SK-N-SH (cell line): ENCODE data around the gene PUS3. TPM values are rescaled to one million over a fixed set of nuclear protein-coding genes. Genes with fewer than 3 reads are reported as not detected.

Source experiments
- CTCF ChIA-PET: fragments of 300-600, 350-600 bp; formaldehyde crosslinking; extraction: SDS; loops from one replicate; lab custom pipeline; 2021; lab: Yijun Ruan, JAX
- POLR2A ChIA-PET: fragments of 350-600 bp; sonication (Branson Sonifier 250); formaldehyde crosslinking; extraction: SDS; loops from one replicate; lab custom pipeline; 2020; ENCODE audit warnings: antibody characterized with exemption, inconsistent platforms; lab: Yijun Ruan, JAX
- DNase-seq: peaks from one replicate; pipeline ENCODE4 v3.0.0; 2012
- H2AFZ ChIP-seq: fragments of 200-600 bp; sonication (generic); 2 replicates; pipeline ENCODE4 v1.8.1; 2016; ENCODE audit warnings: antibody characterized with exemption, mild to moderate bottlenecking, low read depth
- H3F3A ChIP-seq: fragments of 200-600 bp; sonication (generic); replicated peaks from 2 replicates; pipeline ENCODE3; 2016; ENCODE audit warnings: antibody characterized with exemption, mild to moderate bottlenecking; ENCODE audit not compliant: insufficient read depth
- H3K27ac ChIP-seq, 2 experiments: fragments of 200-500 bp in 1 of 2; fragments of 200-600 bp in 1 of 2; sonication (Bioruptor generic) in 1 of 2; sonication (generic), shearing (Covaris generic) in 1 of 2; 2 replicates each; pipeline versions ENCODE4 v1.5.1 to v1.6.1; 2014 to 2016; ENCODE audit warnings: low read depth in 2 of 2, inconsistent platforms in 1 of 2, low read length in 1 of 2, mild to moderate bottlenecking in 1 of 2, mixed read lengths in 1 of 2
- H3K27me3 ChIP-seq: fragments of 200-600 bp; sonication (generic), shearing (Covaris generic); 2 replicates; pipeline ENCODE4 v1.6.1; 2016; ENCODE audit warnings: mixed run types; ENCODE audit not compliant: insufficient read depth
- H3K36me3 ChIP-seq, 2 experiments: fragments of 200-500 bp in 1 of 2; fragments of 200-600 bp in 1 of 2; sonication (Bioruptor generic) in 1 of 2; sonication (generic) in 1 of 2; replicated peaks in 1 of 2; 2 replicates each; pipeline versions ENCODE3 to v1.5.1; 2014 to 2016; ENCODE audit warnings: low read length in 1 of 2, mild to moderate bottlenecking in 1 of 2; ENCODE audit not compliant: insufficient read depth in 2 of 2, control insufficient read depth in 1 of 2
- H3K4me1 ChIP-seq, 2 experiments: fragments of 200-500 bp in 1 of 2; fragments of 200-600 bp in 1 of 2; sonication (Bioruptor generic) in 1 of 2; sonication (generic), shearing (Covaris generic) in 1 of 2; 2 replicates each; pipeline versions ENCODE4 v1.5.1 to v1.6.1; 2014 to 2016; ENCODE audit warnings: low read depth in 1 of 2, low read length in 1 of 2, mixed run types in 1 of 2; ENCODE audit not compliant: insufficient read depth in 2 of 2, control insufficient read depth in 1 of 2
- H3K4me2 ChIP-seq: fragments of 200-600 bp; sonication (generic), shearing (Covaris generic); 2 replicates; pipeline ENCODE4 v1.6.1; 2017; ENCODE audit warnings: mixed run types
- H3K4me3 ChIP-seq, 2 experiments: fragments of 200-500 bp in 1 of 2; fragments of 200-600 bp in 1 of 2; sonication (Bioruptor generic) in 1 of 2; sonication (generic), shearing (Covaris generic) in 1 of 2; 2 replicates each; pipeline versions ENCODE4 v1.5.1 to v1.8.1; 2014 to 2016; ENCODE audit warnings: low read depth in 2 of 2, inconsistent platforms in 1 of 2, low read length in 1 of 2, mild to moderate bottlenecking in 1 of 2, mixed read lengths in 1 of 2, moderate library complexity in 1 of 2
- H3K79me2 ChIP-seq: fragments of 200-600 bp; sonication (generic); 2 replicates; pipeline ENCODE4 v1.8.1; 2017; ENCODE audit warnings: mild to moderate bottlenecking; ENCODE audit not compliant: insufficient read depth
- H3K9ac ChIP-seq: fragments of 200-600 bp; sonication (generic); 2 replicates; pipeline ENCODE4 v1.6.1; 2017; ENCODE audit warnings: mixed run types
- H3K9me2 ChIP-seq: fragments of 200-600 bp; sonication (generic); 2 replicates; pipeline ENCODE4 v1.6.1; 2017; ENCODE audit warnings: mixed run types
- H3K9me3 ChIP-seq: fragments of 200-600 bp; sonication (generic); 2 replicates; pipeline ENCODE4 v1.6.1; 2017; ENCODE audit warnings: mixed run types, mild to moderate bottlenecking, moderate library complexity
- H4K20me1 ChIP-seq: fragments of 200-600 bp; sonication (generic); 2 replicates; pipeline ENCODE4 v1.6.1; 2017; ENCODE audit warnings: mild to moderate bottlenecking, mixed run types; ENCODE audit not compliant: insufficient read depth
- CHD2 ChIP-seq: fragments of 150-350 bp; IDR thresholded peaks from 2 replicates; pipeline ENCODE4 v1.6.1; 2018; ENCODE audit warnings: low read length; ENCODE audit not compliant: partially characterized antibody
- ELF1 ChIP-seq: IDR thresholded peaks from 2 replicates; pipeline ENCODE4 v1.4.0; 2012
- EP300 ChIP-seq, 2 experiments: IDR thresholded peaks; 2 replicates each; pipeline versions ENCODE4 v1.4.0 to v1.6.1; 2012; ENCODE audit warnings: borderline replicate concordance in 1 of 2, low read depth in 1 of 2, low read length in 1 of 2
- EZH2phosphoT487 ChIP-seq: fragments of 200-600 bp; sonication (generic); IDR thresholded peaks from 2 replicates; pipeline ENCODE4 v1.6.1; 2017; ENCODE audit warnings: low read depth, mixed run types, mild to moderate bottlenecking, antibody characterized with exemption, moderate library complexity, borderline replicate concordance
- FOXJ3 ChIP-seq: sonication (generic); formaldehyde crosslinking; IDR thresholded peaks from 2 replicates; pipeline ENCODE4 v1.5.1; 2020; ENCODE audit warnings: mild to moderate bottlenecking, missing genetic modification reagents
- JUND ChIP-seq: IDR thresholded peaks from 2 replicates; pipeline ENCODE4 v1.4.0; 2012
- MEF2A ChIP-seq: IDR thresholded peaks from 2 replicates; pipeline ENCODE4 v1.4.0; 2012; ENCODE audit warnings: low read depth, borderline replicate concordance
- RFX5 ChIP-seq: IDR thresholded peaks from 2 replicates; pipeline ENCODE4 v1.6.1; 2012; ENCODE audit warnings: mild to moderate bottlenecking, improper control_type of control experiment, low read length
- RXRA ChIP-seq: IDR thresholded peaks from 2 replicates; pipeline ENCODE4 v1.4.0; 2012; ENCODE audit warnings: low read depth, mild to moderate bottlenecking, borderline replicate concordance
- SIN3A ChIP-seq: IDR thresholded peaks from 2 replicates; pipeline ENCODE4 v1.6.1; 2012; ENCODE audit warnings: low read depth, mild to moderate bottlenecking, low read length, moderate library complexity, borderline replicate concordance
- TEAD4 ChIP-seq: IDR thresholded peaks from 2 replicates; pipeline ENCODE4 v1.4.0; 2012; ENCODE audit warnings: mild to moderate bottlenecking, borderline replicate concordance; ENCODE audit not compliant: insufficient read depth
- YY1 ChIP-seq: IDR thresholded peaks from 2 replicates; pipeline ENCODE4 v1.4.0; 2012; ENCODE audit warnings: low read depth, mild to moderate bottlenecking
- WGBS: methylation state at CpG from one replicate; pipeline ENCODE4 v1.1.6; 2017; ENCODE audit warnings: low lambda C conversion rate; 5-methylcytosine and 5-hydroxymethylcytosine counted together
- polyA plus RNA-seq, 3 experiments: library from polyadenylated mRNA; depleted of rRNA; stranded (reverse); fragments of >200 nt; gene quantifications; 2 replicates each; pipeline ENCODE4 v1.2.3, GENCODE V29; 2012
- TF ChIP-seq, protein P1 (sequence below): IDR thresholded peaks from 2 replicates; pipeline ENCODE4 v1.4.0; 2012; ENCODE audit warnings: low read depth, borderline replicate concordance
- TF ChIP-seq, protein P2 (sequence below): IDR thresholded peaks from 2 replicates; pipeline ENCODE4; 2012

The PUS3 gene
- polyA plus RNA-seq, 1 of the 3 experiments (the other 2 are of a cell fraction) = 7.0 TPM

DNA sequence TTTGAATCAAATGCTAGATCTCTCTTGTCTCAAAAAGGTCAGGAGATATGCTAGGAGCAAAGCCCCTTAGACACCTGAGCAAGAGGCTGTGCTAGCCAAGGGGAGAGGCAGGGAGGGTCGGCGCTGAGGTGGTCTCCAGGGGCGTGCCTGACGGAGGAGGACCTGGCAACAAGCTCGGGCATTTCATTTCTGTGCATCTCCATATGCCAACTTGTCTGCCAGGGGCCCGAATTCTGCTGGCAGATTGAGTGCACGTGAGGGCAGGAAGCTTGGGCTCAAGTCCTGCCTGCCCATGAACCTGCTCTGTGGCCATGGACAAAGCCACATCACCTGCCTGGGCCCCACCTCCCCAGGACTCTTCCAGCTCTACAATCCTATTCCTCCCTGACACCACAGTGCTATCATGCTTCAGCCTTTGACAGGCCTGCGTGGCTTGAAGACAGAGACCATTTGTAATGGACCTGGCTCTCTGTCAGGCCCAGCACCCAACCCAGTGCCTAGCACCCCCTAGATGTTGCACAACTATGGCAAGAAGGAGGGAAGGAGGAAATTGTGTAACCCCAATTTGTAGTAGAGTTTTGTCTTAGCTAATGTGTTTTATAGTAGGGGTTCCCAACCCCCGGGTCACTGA, 26.6 kb upstream of the PUS3 start:
- POLR2A ChIA-PET = no interaction called here

DNA sequence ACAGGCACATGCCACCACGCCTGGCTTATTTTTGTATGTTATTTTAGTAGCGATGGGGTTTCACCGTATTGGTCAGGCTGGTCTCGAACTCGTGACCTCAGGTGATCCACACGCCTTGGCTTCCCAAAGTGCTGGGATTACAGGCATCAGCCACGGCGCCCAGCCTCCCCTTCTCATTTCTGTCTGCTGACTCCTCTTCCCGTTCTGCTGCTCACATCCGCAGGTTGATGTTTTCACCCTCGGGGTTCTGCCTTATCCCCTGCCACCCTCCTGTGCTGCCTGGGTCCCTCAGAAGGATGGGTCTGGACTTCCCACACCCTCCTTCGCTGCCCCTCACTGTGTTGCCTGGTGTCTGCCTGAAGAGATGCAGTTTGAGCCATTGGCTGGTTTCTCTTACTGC, 23.7 kb upstream of the PUS3 start:
- Histone ChIP-seq H3K36me3 (no peaks in the 10 kb centered on the region), H3K4me1 (peaks cover 0 to 17% of the 10 kb centered on the region in 2 experiments; a peak in 1 of 4 replicates), H3K4me2 (no peak overlapping the region), H3K79me2 (no peaks in the 10 kb centered on the region), H3K9me2 (no peaks in the 10 kb centered on the region), H2AFZ (no peak overlapping the region), H3K27ac (no peak overlapping the region), H3K9ac (no peak overlapping the region), H3K4me3 (no peak overlapping the region), H3K9me3 (no peaks in the 10 kb centered on the region), H4K20me1 (no peaks in the 10 kb centered on the region), H3F3A (no peaks in the 10 kb centered on the region), H3K27me3 (peaks cover 22% of the 10 kb centered on the region; the same call in 1 of the 2 replicates)
- no peak for DNase-seq
- CTCF ChIA-PET = interaction anchor here (1.9 to 4.3 kb wide), 2 partner anchors 9 to 265 kb away, joined by 7 to 63 read pairs; no protein-coding TSS in a partner anchor
- POLR2A ChIA-PET = interaction anchor here (1.0 kb wide), 1 partner anchor 264 kb away, joined by 3 read pairs; no protein-coding TSS in a partner anchor
- WGBS = 76% methylated on average over 12 of the region's 12 CpGs
- TF ChIP-seq RFX5 (no peak), EZH2phosphoT487 (no peak)
- TF ChIP-seq, protein P1, sequence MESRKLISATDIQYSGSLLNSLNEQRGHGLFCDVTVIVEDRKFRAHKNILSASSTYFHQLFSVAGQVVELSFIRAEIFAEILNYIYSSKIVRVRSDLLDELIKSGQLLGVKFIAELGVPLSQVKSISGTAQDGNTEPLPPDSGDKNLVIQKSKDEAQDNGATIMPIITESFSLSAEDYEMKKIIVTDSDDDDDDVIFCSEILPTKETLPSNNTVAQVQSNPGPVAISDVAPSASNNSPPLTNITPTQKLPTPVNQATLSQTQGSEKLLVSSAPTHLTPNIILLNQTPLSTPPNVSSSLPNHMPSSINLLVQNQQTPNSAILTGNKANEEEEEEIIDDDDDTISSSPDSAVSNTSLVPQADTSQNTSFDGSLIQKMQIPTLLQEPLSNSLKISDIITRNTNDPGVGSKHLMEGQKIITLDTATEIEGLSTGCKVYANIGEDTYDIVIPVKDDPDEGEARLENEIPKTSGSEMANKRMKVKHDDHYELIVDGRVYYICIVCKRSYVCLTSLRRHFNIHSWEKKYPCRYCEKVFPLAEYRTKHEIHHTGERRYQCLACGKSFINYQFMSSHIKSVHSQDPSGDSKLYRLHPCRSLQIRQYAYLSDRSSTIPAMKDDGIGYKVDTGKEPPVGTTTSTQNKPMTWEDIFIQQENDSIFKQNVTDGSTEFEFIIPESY = no peak

More for the DNA sequence above, 26.6 kb upstream of the PUS3 start:
- TF ChIP-seq MEF2A (no peak), JUND (no peak), TEAD4 (no peak), YY1 (no peak), ELF1 (no peak)
- CTCF ChIA-PET = interaction anchor here (1.4 to 4.2 kb wide), 3 partner anchors 13 to 264 kb away, joined by 6 to 26 read pairs (median 18); no protein-coding TSS in a partner anchor
- Histone ChIP-seq H3K36me3 (no peaks in the 10 kb centered on the region), H2AFZ (no peak overlapping the region), H3K9me2 (no peaks in the 10 kb centered on the region), H3K27me3 (0 out of 2 replicates have a peak, but pooled peaks cover 6% of the 10 kb centered on the region), H3K9me3 (no peaks in the 10 kb centered on the region), H3K79me2 (no peaks in the 10 kb centered on the region), H3K9ac (no peak overlapping the region), H3K4me3 (no peak overlapping the region), H3K27ac (no peak overlapping the region), H3K4me2 (no peak overlapping the region), H4K20me1 (no peaks in the 10 kb centered on the region), H3K4me1 (peaks cover 0 to 24% of the 10 kb centered on the region in 2 experiments; a peak in 1 of 4 replicates), H3F3A (no peaks in the 10 kb centered on the region)
- 75% methylated on average over 4 of the region's 9 CpGs for WGBS
- no peak for DNase-seq

DNA sequence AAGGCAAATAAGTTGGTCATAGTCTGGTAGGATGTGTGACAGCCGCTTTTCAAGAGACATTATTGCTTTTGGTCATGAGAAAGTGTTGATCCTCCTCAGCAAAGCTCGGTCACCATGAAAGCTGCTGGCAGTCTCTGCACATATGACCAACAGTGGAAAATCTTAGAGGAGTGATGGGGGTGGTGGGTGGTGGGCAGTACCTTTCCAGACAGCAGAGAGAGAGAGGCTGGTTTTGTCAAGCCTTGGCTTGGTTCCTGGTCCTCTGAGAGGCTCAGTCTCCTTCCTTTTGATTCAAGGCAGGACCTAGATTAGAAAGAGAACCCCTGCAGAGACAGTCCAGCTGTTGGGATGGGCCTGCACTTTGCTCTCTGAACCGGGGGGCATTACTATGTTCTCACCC, 22.8 kb upstream of the PUS3 start:
- H3K9me2 ChIP-seq = no peaks in the 10 kb centered on the region
- H3K27me3 ChIP-seq = peaks cover 23% of the 10 kb centered on the region; the same call in 1 of the 2 replicates
- H3K4me3 ChIP-seq = no peak overlapping the region
- peaks cover 0 to 17% of the 10 kb centered on the region in 2 experiments; a peak in 1 of 4 replicates for H3K4me1 ChIP-seq
- H3K9me3 ChIP-seq = no peaks in the 10 kb centered on the region
- H3K27ac ChIP-seq = no peak overlapping the region
- 58% methylated on average over 3 of the region's 3 CpGs for WGBS
- H3K9ac ChIP-seq = no peak overlapping the region
- H3K36me3 ChIP-seq = no peaks in the 10 kb centered on the region
- no peaks in the 10 kb centered on the region for H4K20me1 ChIP-seq
- H3F3A ChIP-seq = no peaks in the 10 kb centered on the region
- H2AFZ ChIP-seq = no peak overlapping the region
- ChIA-PET POLR2A (interaction anchor here (0.9 to 1.7 kb wide), 5 partner anchors 132 to 268 kb away, joined by 3 to 5 read pairs (median 4); no protein-coding TSS in a partner anchor), CTCF (interaction anchor here (0.5 to 5.3 kb wide), 16 partner anchors 10 to 275 kb away, joined by 3 to 63 read pairs (median 4); partner anchors contain the start of gene CDON)
- no peak for DNase-seq
- H3K4me2 ChIP-seq = no peak overlapping the region
- no peaks in the 10 kb centered on the region for H3K79me2 ChIP-seq
- TF ChIP-seq CHD2 (no peak), SIN3A (no peak), RXRA (no peak), EP300 (IDR thresholded peaks at IDR 0.05; ENCODE audit: borderline replicate concordance in 1 of 2, low read depth in 1 of 2, low read length in 1 of 2) (no peak), FOXJ3 (CRISPR knock-in tag) (no peak)
- TF ChIP-seq, protein P2, sequence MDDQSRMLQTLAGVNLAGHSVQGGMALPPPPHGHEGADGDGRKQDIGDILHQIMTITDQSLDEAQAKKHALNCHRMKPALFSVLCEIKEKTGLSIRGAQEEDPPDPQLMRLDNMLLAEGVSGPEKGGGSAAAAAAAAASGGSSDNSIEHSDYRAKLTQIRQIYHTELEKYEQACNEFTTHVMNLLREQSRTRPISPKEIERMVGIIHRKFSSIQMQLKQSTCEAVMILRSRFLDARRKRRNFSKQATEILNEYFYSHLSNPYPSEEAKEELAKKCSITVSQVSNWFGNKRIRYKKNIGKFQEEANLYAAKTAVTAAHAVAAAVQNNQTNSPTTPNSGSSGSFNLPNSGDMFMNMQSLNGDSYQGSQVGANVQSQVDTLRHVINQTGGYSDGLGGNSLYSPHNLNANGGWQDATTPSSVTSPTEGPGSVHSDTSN = no peak
